Lower leg skin (tissue), 3 donors: ENCODE measurements around the gene KRT13.

Source experiments
- CTCF ChIP-seq, 3 donors: fragments of 450-650 bp; IDR thresholded peaks; one replicate each; pipeline ENCODE4 v1.5.1; 2016; ENCODE audit warnings: antibody characterized with exemption in 3 of 3, mild to moderate bottlenecking in 3 of 3, moderate library complexity in 2 of 3
- POLR2A ChIP-seq, 2 donors: fragments of 450-650 bp; IDR thresholded peaks; one replicate each; pipeline ENCODE4 v1.6.1; 2016 to 2017; ENCODE audit warnings: antibody characterized with exemption in 2 of 2, mild to moderate bottlenecking in 1 of 2, moderate library complexity in 1 of 2

- no peak for TF ChIP-seq CTCF (IDR thresholded peaks at IDR 0.05)
- no peak for TF ChIP-seq POLR2A (IDR thresholded peaks at IDR 0.05)
These were observed 17.8 kb upstream of the KRT13 start for GRCh38 chr17:41523225-41523593.
